CD4-positive, alpha-beta memory T cell (primary cell): ENCODE measurements around the gene IL22RA1. TPM values are rescaled to one million over a fixed set of nuclear protein-coding genes. Genes with fewer than 3 reads are reported as not detected.

Experiments used
- CTCF ChIA-PET: fragments of 350-600 bp; sonication (Branson Sonifier 250); formaldehyde crosslinking; loops from one replicate; lab custom pipeline; 2021; ENCODE audit warnings: inconsistent platforms; ENCODE audit not compliant: partially characterized antibody; lab: Charles Lee
- POLR2A ChIA-PET: fragments of 350-600 bp; sonication (Branson Sonifier 250); formaldehyde crosslinking; loops from one replicate; lab custom pipeline; 2021; ENCODE audit not compliant: partially characterized antibody; lab: Charles Lee
- DNase-seq, 5 donors: peaks; one replicate each; pipeline versions ENCODE4 v3.0.0 to v3.0.0-alpha.2; 2020 to 2022; ENCODE audit warnings: mixed read lengths in 1 of 5
- H3K27ac ChIP-seq: one replicate; pipeline ENCODE4 v1.7.0; 2013; ENCODE audit warnings: low read depth, low read length
- H3K27me3 ChIP-seq: 2 replicates; pipeline ENCODE4 v1.7.0; 2013; ENCODE audit warnings: mild to moderate bottlenecking, low read length, moderate library complexity; ENCODE audit not compliant: insufficient read depth
- H3K36me3 ChIP-seq: 2 replicates; pipeline ENCODE4 v1.7.0; 2013; ENCODE audit warnings: mild to moderate bottlenecking, low read length, moderate library complexity; ENCODE audit not compliant: insufficient read depth
- H3K4me1 ChIP-seq: 2 replicates; pipeline ENCODE4 v1.7.0; 2013; ENCODE audit warnings: mild to moderate bottlenecking, low read length, moderate library complexity; ENCODE audit not compliant: insufficient read depth
- H3K4me3 ChIP-seq, 2 donors: one replicate each; pipeline ENCODE4 v1.7.0; 2013; ENCODE audit warnings: low read length in 2 of 2, mild to moderate bottlenecking in 1 of 2
- H3K9me3 ChIP-seq, 2 donors: one replicate each; pipeline ENCODE4 v1.7.0; 2013; ENCODE audit warnings: low read length in 2 of 2, control low read depth in 1 of 2; ENCODE audit not compliant: control insufficient read depth in 1 of 2
- H3K27ac Mint-ChIP-seq, 7 donors: one replicate each; pipeline ENCODE4 v1.8.0; 2020 to 2021; ENCODE audit warnings: mixed read lengths in 7 of 7, mild to moderate bottlenecking in 6 of 7, inconsistent platforms in 3 of 7, moderate library complexity in 3 of 7
- H3K27me3 Mint-ChIP-seq, 2 donors: one replicate each; pipeline ENCODE4 v1.8.0; 2020 to 2021; ENCODE audit warnings: mixed read lengths in 2 of 2
- H3K36me3 Mint-ChIP-seq, 2 donors: one replicate each; pipeline ENCODE4 v1.8.0; 2020 to 2021; ENCODE audit warnings: mixed read lengths in 2 of 2, inconsistent platforms in 1 of 2, mild to moderate bottlenecking in 1 of 2
- H3K4me1 Mint-ChIP-seq, 4 donors: one replicate each; pipeline ENCODE4 v1.8.0; 2020 to 2021; ENCODE audit warnings: mixed read lengths in 4 of 4, mild to moderate bottlenecking in 1 of 4
- H3K4me3 Mint-ChIP-seq, 8 donors: one replicate each; pipeline ENCODE4 v1.8.0; 2020 to 2021; ENCODE audit warnings: mixed read lengths in 8 of 8, mild to moderate bottlenecking in 7 of 8, moderate library complexity in 6 of 8, inconsistent platforms in 3 of 8
- H3K9me3 Mint-ChIP-seq, 8 donors: one replicate each; pipeline ENCODE4 v1.8.0; 2020 to 2021; ENCODE audit warnings: mixed read lengths in 8 of 8, mild to moderate bottlenecking in 5 of 8, inconsistent platforms in 3 of 8, moderate library complexity in 1 of 8
- intact Hi-C: fragments of 100-400 bp; cut with micrococcal nuclease; formaldehyde crosslinking; loops from one replicate; pipeline ENCODE4 v1.15.1; 2023
- polyA plus RNA-seq, 2 donors: library from polyadenylated mRNA; unstranded; fragments of 300-500 nt; fragmentation: Illumina TruSeq; gene quantifications; one replicate each; pipeline ENCODE4 v1.2.3, GENCODE V29; 2021
- total RNA-seq, 2 experiments: library from RNA; stranded (reverse); gene quantifications; one replicate each; pipeline ENCODE4 v1.2.3, GENCODE V29; 2021

The IL22RA1 gene
- total and polyA plus RNA-seq, 4 experiments from 2014 or later = not detected

- CTCF ChIA-PET = no interaction called here
- H3K4me1 Mint-ChIP-seq = no peaks in the 10 kb centered on the region
- intact Hi-C loops = no loop called here
- Histone ChIP-seq H3K27me3 (no peaks in the 10 kb centered on the region), H3K4me1 (no peaks in the 10 kb centered on the region), H3K4me3 (no peak overlapping the region), H3K27ac (no peak overlapping the region), H3K36me3 (no peaks in the 10 kb centered on the region), H3K9me3 (no peaks in the 10 kb centered on the region)
- DNase-seq = no peak
- no peak overlapping the region for H3K27ac Mint-ChIP-seq
- peaks cover 0 to 9% of the 10 kb centered on the region in 2 donors for H3K27me3 Mint-ChIP-seq
- POLR2A ChIA-PET = no interaction called here
- peaks cover 0 to 3% (median 2%) of the 10 kb centered on the region in 8 donors for H3K9me3 Mint-ChIP-seq
- H3K36me3 Mint-ChIP-seq = peaks cover 0 to 1% of the 10 kb centered on the region in 2 donors
- no peak overlapping the region for H3K4me3 Mint-ChIP-seq
Observed at GRCh38 chr1:24136956-24137539, 5.9 kb downstream of the IL22RA1 start.

- intact Hi-C loops = no loop called here
- H3K4me1 ChIP-seq = no peaks in the 10 kb centered on the region
- no peak overlapping the region for H3K4me3 ChIP-seq
- DNase-seq = no peak
- Mint-ChIP-seq H3K9me3 (peaks cover 0 to 23% (median 13%) of the 10 kb centered on the region in 8 donors), H3K27me3 (peaks cover 0 to 3% of the 10 kb centered on the region in 2 donors), H3K36me3 (peaks cover 1 to 4% of the 10 kb centered on the region in 2 donors), H3K4me3 (no peak overlapping the region), H3K4me1 (no peaks in the 10 kb centered on the region), H3K27ac (no peak overlapping the region)
- H3K27ac ChIP-seq = no peak overlapping the region
- H3K9me3 ChIP-seq = no peaks in the 10 kb centered on the region
- ChIA-PET POLR2A (no interaction called here), CTCF (no interaction called here)
- H3K36me3 ChIP-seq = no peaks in the 10 kb centered on the region
- no peaks in the 10 kb centered on the region for H3K27me3 ChIP-seq
Observed at GRCh38 chr1:24134376-24134775, 8.6 kb downstream of the IL22RA1 start.

GRCh38 chr1:24133819-24134218 is 9.1 kb downstream of the IL22RA1 start:
- H3K27ac ChIP-seq = no peak overlapping the region
- H3K4me1 ChIP-seq = no peaks in the 10 kb centered on the region
- H3K36me3 Mint-ChIP-seq = peaks cover 1 to 4% of the 10 kb centered on the region in 2 donors
- ChIA-PET CTCF (interaction anchor here (1.8 kb wide), 1 partner anchor 17 kb away, joined by 6 read pairs; no protein-coding TSS in a partner anchor), POLR2A (no interaction called here)
- peaks cover 0 to 3% of the 10 kb centered on the region in 2 donors for H3K27me3 Mint-ChIP-seq
- H3K9me3 ChIP-seq = no peaks in the 10 kb centered on the region
- no peaks in the 10 kb centered on the region for H3K4me1 Mint-ChIP-seq
- intact Hi-C loops = no loop called here
- no peak for DNase-seq
- H3K36me3 ChIP-seq = no peaks in the 10 kb centered on the region
- no peak overlapping the region for H3K27ac Mint-ChIP-seq
- no peaks in the 10 kb centered on the region for H3K27me3 ChIP-seq
- H3K4me3 ChIP-seq = no peak overlapping the region
- peaks cover 0 to 29% (median 14%) of the 10 kb centered on the region in 8 donors for H3K9me3 Mint-ChIP-seq
- H3K4me3 Mint-ChIP-seq = no peak overlapping the region

GRCh38 chr1:24130385-24130784 is 12.6 kb downstream of the IL22RA1 start:
- ChIA-PET POLR2A (no interaction called here), CTCF (no interaction called here)
- Mint-ChIP-seq H3K9me3 (peaks cover 0 to 29% (median 14%) of the 10 kb centered on the region in 8 donors), H3K4me3 (no peak overlapping the region), H3K27ac (no peak overlapping the region), H3K36me3 (peaks cover 1 to 4% of the 10 kb centered on the region in 2 donors), H3K27me3 (peaks cover 3% of the 10 kb centered on the region in 2 donors), H3K4me1 (no peaks in the 10 kb centered on the region)
- intact Hi-C loops = no loop called here
- no peak for DNase-seq
- no peak overlapping the region for H3K27ac ChIP-seq
- H3K9me3 ChIP-seq = no peaks in the 10 kb centered on the region
- H3K4me1 ChIP-seq = no peaks in the 10 kb centered on the region
- H3K36me3 ChIP-seq = no peaks in the 10 kb centered on the region
- no peak overlapping the region for H3K4me3 ChIP-seq
- H3K27me3 ChIP-seq = no peaks in the 10 kb centered on the region

- no peak overlapping the region for H3K27ac Mint-ChIP-seq
- H3K4me3 Mint-ChIP-seq = no peak overlapping the region
- H3K4me1 Mint-ChIP-seq = no peaks in the 10 kb centered on the region
- Histone ChIP-seq H3K27me3 (no peaks in the 10 kb centered on the region), H3K27ac (no peak overlapping the region), H3K36me3 (no peaks in the 10 kb centered on the region), H3K4me1 (no peaks in the 10 kb centered on the region), H3K4me3 (no peak overlapping the region), H3K9me3 (no peaks in the 10 kb centered on the region)
- peaks cover 1 to 4% of the 10 kb centered on the region in 2 donors for H3K36me3 Mint-ChIP-seq
- DNase-seq = no peak
- H3K27me3 Mint-ChIP-seq = peaks cover 2 to 3% of the 10 kb centered on the region in 2 donors
- CTCF ChIA-PET = no interaction called here
- POLR2A ChIA-PET = no interaction called here
- peaks cover 0 to 28% (median 14%) of the 10 kb centered on the region in 8 donors for H3K9me3 Mint-ChIP-seq
- intact Hi-C loops = no loop called here
Observed at GRCh38 chr1:24127801-24128363, 15.1 kb downstream of the IL22RA1 start.

GRCh38 chr1:24127134-24127800 is 15.7 kb downstream of the IL22RA1 start:
- Histone ChIP-seq H3K27me3 (no peaks in the 10 kb centered on the region), H3K27ac (no peak overlapping the region), H3K36me3 (no peaks in the 10 kb centered on the region), H3K9me3 (no peaks in the 10 kb centered on the region), H3K4me1 (no peaks in the 10 kb centered on the region), H3K4me3 (no peak overlapping the region)
- Mint-ChIP-seq H3K9me3 (peaks cover 0 to 25% (median 14%) of the 10 kb centered on the region in 8 donors), H3K27ac (no peak overlapping the region), H3K4me1 (no peaks in the 10 kb centered on the region), H3K36me3 (peaks cover 0 to 4% of the 10 kb centered on the region in 2 donors), H3K27me3 (peaks cover 0 to 3% of the 10 kb centered on the region in 2 donors), H3K4me3 (peak overlapping the region in 1 of 8 donors; percentile 13)
- intact Hi-C loops = no loop called here
- ChIA-PET CTCF (no interaction called here), POLR2A (no interaction called here)
- DNase-seq = no peak

- DNase-seq = no peak
- H3K27me3 Mint-ChIP-seq = peaks cover 0 to 3% of the 10 kb centered on the region in 2 donors
- Histone ChIP-seq H3K27me3 (no peaks in the 10 kb centered on the region), H3K36me3 (no peaks in the 10 kb centered on the region), H3K4me3 (no peak overlapping the region), H3K9me3 (no peaks in the 10 kb centered on the region), H3K4me1 (no peaks in the 10 kb centered on the region), H3K27ac (no peak overlapping the region)
- no peaks in the 10 kb centered on the region for H3K4me1 Mint-ChIP-seq
- no peak overlapping the region for H3K27ac Mint-ChIP-seq
- no peak overlapping the region for H3K4me3 Mint-ChIP-seq
- ChIA-PET CTCF (interaction anchor here (1.1 kb wide), 1 partner anchor 264 kb away, joined by 3 read pairs; no protein-coding TSS in a partner anchor), POLR2A (no interaction called here)
- peaks cover 0 to 4% of the 10 kb centered on the region in 2 donors for H3K36me3 Mint-ChIP-seq
- intact Hi-C loops = no loop called here
- H3K9me3 Mint-ChIP-seq = peaks cover 0 to 25% (median 13%) of the 10 kb centered on the region in 8 donors
Observed at GRCh38 chr1:24126672-24127023, 16.3 kb downstream of the IL22RA1 start.
